HepG2 (cell line): Measurements from ENCODE around the gene CNP. TPM values are rescaled to one million over a fixed set of nuclear protein-coding genes. Genes with fewer than 3 reads are reported as not detected.

Source experiments
- ATAC-seq: fragments of 200-7000 bp; cut with Tn5 transposase; 3 replicates; pipeline ENCODE4 v1.9.1; 2020; ENCODE audit warnings: mild to moderate bottlenecking, moderate library complexity
- BruUV-seq: library from RNA; stranded (reverse); fragments of 400-500 nt; replicated peaks from 2 replicates; lab custom pipeline; 2021; lab: Mats Ljungman, UMichigan
- CTCF ChIA-PET: fragments of 300-600 bp; formaldehyde crosslinking; extraction: SDS; loops from one replicate; lab custom pipeline; 2021; ENCODE audit warnings: low total read pairs, inconsistent platforms, low intra/inter-chr PET ratio; lab: Yijun Ruan, JAX
- POLR2A ChIA-PET: fragments of 350-600 bp; sonication (Branson Sonifier 250); formaldehyde crosslinking; loops from one replicate; lab custom pipeline; 2020; ENCODE audit warnings: antibody characterized with exemption, inconsistent platforms; lab: Yijun Ruan, JAX
- DNase-seq: peaks from one replicate; pipeline ENCODE4 v3.0.0-alpha.2; 2015; ENCODE audit warnings: low spot score
- FAIRE-seq: peaks from 3 replicates; lab custom pipeline; 2011; peaks lifted over from hg19 to GRCh38; lab: Jason Lieb, UNC
- H2AFZ ChIP-seq: one replicate; pipeline ENCODE4 v1.6.1; 2011; ENCODE audit warnings: low read length, inconsistent platforms
- H3K27ac ChIP-seq: fragments of 300-600 bp; 3 replicates; pipeline ENCODE4 v1.8.0; 2011; ENCODE audit warnings: mixed run types, mild to moderate bottlenecking, mixed read lengths, low read length, inconsistent platforms; ENCODE audit not compliant: insufficient read depth; ENCODE audit errors: extremely low read length
- H3K27me3 ChIP-seq, 2 experiments: fragments of 200-600 bp in 1 of 2; 2 replicates in 1 of 2; 3 replicates in 1 of 2; pipeline versions ENCODE4 v1.6.0 to v1.8.0; 2011; ENCODE audit warnings: low read length in 2 of 2, mild to moderate bottlenecking in 2 of 2, moderate library complexity in 2 of 2, inconsistent platforms in 1 of 2; ENCODE audit not compliant: insufficient read depth in 2 of 2, control insufficient read depth in 1 of 2
- H3K36me3 ChIP-seq, 2 experiments: fragments of 200-600 bp in 1 of 2; replicated peaks in 1 of 2; 2 replicates in 1 of 2; 3 replicates in 1 of 2; pipeline versions ENCODE4 v1.5.1 to v1.8.0; 2011; ENCODE audit warnings: low read length in 2 of 2, inconsistent platforms in 1 of 2; ENCODE audit not compliant: insufficient read depth in 2 of 2, control insufficient read depth in 1 of 2
- H3K4me1 ChIP-seq: 2 replicates; pipeline ENCODE4 v1.5.1; 2012; ENCODE audit warnings: low read length, inconsistent platforms; ENCODE audit not compliant: insufficient read depth
- H3K4me2 ChIP-seq: 2 replicates; pipeline ENCODE4 v1.6.0; 2011; ENCODE audit warnings: low read depth, low read length, inconsistent platforms
- H3K4me3 ChIP-seq, 3 experiments: fragments of 200-600 bp in 1 of 3; sonication (generic), shearing (Covaris generic) in 1 of 3; replicated peaks in 1 of 3; 2 replicates each; pipeline ENCODE4 v1.5.1; 2011 to 2016; ENCODE audit warnings: low read length in 3 of 3, inconsistent platforms in 2 of 3, low read depth in 2 of 3, mild to moderate bottlenecking in 2 of 3, control low read depth in 1 of 3, mixed read lengths in 1 of 3; ENCODE audit not compliant: insufficient read depth in 1 of 3
- H3K79me2 ChIP-seq: one replicate; pipeline ENCODE4 v1.6.1; 2011; ENCODE audit warnings: low read length, inconsistent platforms; ENCODE audit not compliant: insufficient read depth
- H3K9ac ChIP-seq: 2 replicates; pipeline ENCODE4 v1.6.0; 2011; ENCODE audit warnings: mild to moderate bottlenecking, low read depth, low read length, inconsistent platforms; ENCODE audit not compliant: insufficient read depth
- H3K9me3 ChIP-seq: 2 replicates; pipeline ENCODE4 v1.5.1; 2012; ENCODE audit warnings: mild to moderate bottlenecking, low read length
- H4K20me1 ChIP-seq: 2 replicates; pipeline ENCODE4 v1.6.0; 2011; ENCODE audit warnings: inconsistent platforms, mild to moderate bottlenecking, low read length, moderate library complexity; ENCODE audit not compliant: insufficient read depth
- AHR ChIP-seq: IDR thresholded peaks from 2 replicates; pipeline ENCODE4 v1.6.1; 2018; ENCODE audit warnings: missing genetic modification reagents, missing compliant biosample characterization
- ATF1 ChIP-seq: IDR thresholded peaks from 2 replicates; pipeline ENCODE4 v1.6.1; 2016; ENCODE audit warnings: mild to moderate bottlenecking, control low read depth
- EP300 ChIP-seq, 3 experiments: sonication (generic) in 1 of 3; formaldehyde crosslinking in 1 of 3; IDR thresholded peaks; 2 replicates each; pipeline versions ENCODE4 v1.5.1 to v1.6.1; 2011 to 2020; ENCODE audit warnings: low read depth in 2 of 3, low read length in 2 of 3, borderline replicate concordance in 1 of 3, improper control_type of control experiment in 1 of 3, mild to moderate bottlenecking in 1 of 3, missing genetic modification reagents in 1 of 3, moderate library complexity in 1 of 3
- MXI1 ChIP-seq: IDR thresholded peaks from 3 replicates; pipeline ENCODE4 v1.6.1; 2012; ENCODE audit warnings: low read depth, low read length, inconsistent platforms, borderline replicate concordance
- RBFOX2 ChIP-seq: fragments of 200-400 bp; formaldehyde crosslinking; IDR thresholded peaks from 2 replicates; pipeline ENCODE4 v1.6.1; 2017; ENCODE audit warnings: low read depth, mild to moderate bottlenecking, low read length
- RFX1 ChIP-seq: fragments of 450-650 bp; IDR thresholded peaks from 2 replicates; pipeline ENCODE4 v1.6.1; 2017
- TCF7 ChIP-seq: sonication (generic); IDR thresholded peaks from 2 replicates; pipeline ENCODE4 v1.6.1; 2016; ENCODE audit warnings: antibody characterized with exemption, low read depth
- ZFP90 ChIP-seq: sonication (generic); formaldehyde crosslinking; IDR thresholded peaks from 2 replicates; pipeline ENCODE4 v1.8.0; 2022; ENCODE audit warnings: missing genetic modification reagents, mild to moderate bottlenecking, inconsistent platforms, borderline replicate concordance
- ZNF282 ChIP-seq: fragments of 450-650 bp; IDR thresholded peaks from 2 replicates; pipeline ENCODE4 v1.6.1; 2018; ENCODE audit not compliant: partially characterized antibody
- ZNF343 ChIP-seq: sonication (generic); formaldehyde crosslinking; IDR thresholded peaks from 2 replicates; pipeline ENCODE4 v1.4.0; 2020; ENCODE audit warnings: mild to moderate bottlenecking, missing genetic modification reagents
- ZNF367 ChIP-seq: sonication (generic); formaldehyde crosslinking; IDR thresholded peaks from 2 replicates; pipeline ENCODE4 v1.4.0; 2020; ENCODE audit warnings: missing genetic modification reagents, borderline replicate concordance
- ZNF773 ChIP-seq: sonication (generic); formaldehyde crosslinking; IDR thresholded peaks from 2 replicates; pipeline ENCODE4 v1.4.0; 2020; ENCODE audit warnings: missing genetic modification reagents, borderline replicate concordance
- WGBS: methylation state at CpG from one replicate; pipeline ENCODE4 v1.1.6; 2017; ENCODE audit warnings: low lambda C conversion rate; 5-methylcytosine and 5-hydroxymethylcytosine counted together
- in situ Hi-C: cut with HindIII; loops from 2 replicates; pipeline ENCODE4 v1.10.0; 2017; ENCODE audit warnings: low pct_unique_long_range_greater_than_20kb; ENCODE audit not compliant: extremely low pct_ligation_motif_present
- intact Hi-C: fragments of 100-400 bp; cut with micrococcal nuclease; formaldehyde crosslinking; loops from one replicate; pipeline ENCODE4 v1.10.0; 2022; ENCODE audit not compliant: unreplicated experiment
- polyA plus RNA-seq, 8 experiments: library from polyadenylated mRNA; depleted of rRNA in 3 of 8; stranded (reverse) in 7 of 8; unstranded in 1 of 8; fragments of >200 nt; fragmentation: Illumina TruSeq in 4 of 8; extraction: Trizol in 4 of 8; gene quantifications; 2 replicates each; pipeline versions ENCODE4 v1.2.1 to v1.2.3, GENCODE V29; 2011 to 2016; ENCODE audit warnings: low read depth in 4 of 8, missing spikeins in 1 of 8, mixed read lengths in 1 of 8; ENCODE audit not compliant: insufficient read depth in 1 of 8
- total RNA-seq, 5 experiments: library from RNA; depleted of rRNA; stranded (reverse); fragments of >200 nt; fragmentation: Illumina TruSeq; extraction: Trizol; gene quantifications; 2 replicates each; pipeline ENCODE4 v1.2.3, GENCODE V29; 2016; ENCODE audit warnings: low read depth in 1 of 5
- TF ChIP-seq, protein P1 (sequence below): sonication (generic); formaldehyde crosslinking; IDR thresholded peaks from 2 replicates; pipeline ENCODE4 v1.4.0; 2020; ENCODE audit warnings: missing genetic modification reagents
- TF ChIP-seq, protein P2 (sequence below): sonication (generic); formaldehyde crosslinking; IDR thresholded peaks from 2 replicates; pipeline ENCODE4 v1.4.0; 2020; ENCODE audit warnings: missing genetic modification reagents
- TF ChIP-seq, protein P3 (sequence below): IDR thresholded peaks from 2 replicates; pipeline ENCODE4 v1.6.1; 2012; ENCODE audit warnings: low read length, improper control_type of control experiment

CNP gene
- total and polyA plus RNA-seq, 2 of the 13 experiments (the other 11 are each of a cell fraction or from before 2014, with no cell fraction given) = 97.2 to 161 TPM

DNA sequence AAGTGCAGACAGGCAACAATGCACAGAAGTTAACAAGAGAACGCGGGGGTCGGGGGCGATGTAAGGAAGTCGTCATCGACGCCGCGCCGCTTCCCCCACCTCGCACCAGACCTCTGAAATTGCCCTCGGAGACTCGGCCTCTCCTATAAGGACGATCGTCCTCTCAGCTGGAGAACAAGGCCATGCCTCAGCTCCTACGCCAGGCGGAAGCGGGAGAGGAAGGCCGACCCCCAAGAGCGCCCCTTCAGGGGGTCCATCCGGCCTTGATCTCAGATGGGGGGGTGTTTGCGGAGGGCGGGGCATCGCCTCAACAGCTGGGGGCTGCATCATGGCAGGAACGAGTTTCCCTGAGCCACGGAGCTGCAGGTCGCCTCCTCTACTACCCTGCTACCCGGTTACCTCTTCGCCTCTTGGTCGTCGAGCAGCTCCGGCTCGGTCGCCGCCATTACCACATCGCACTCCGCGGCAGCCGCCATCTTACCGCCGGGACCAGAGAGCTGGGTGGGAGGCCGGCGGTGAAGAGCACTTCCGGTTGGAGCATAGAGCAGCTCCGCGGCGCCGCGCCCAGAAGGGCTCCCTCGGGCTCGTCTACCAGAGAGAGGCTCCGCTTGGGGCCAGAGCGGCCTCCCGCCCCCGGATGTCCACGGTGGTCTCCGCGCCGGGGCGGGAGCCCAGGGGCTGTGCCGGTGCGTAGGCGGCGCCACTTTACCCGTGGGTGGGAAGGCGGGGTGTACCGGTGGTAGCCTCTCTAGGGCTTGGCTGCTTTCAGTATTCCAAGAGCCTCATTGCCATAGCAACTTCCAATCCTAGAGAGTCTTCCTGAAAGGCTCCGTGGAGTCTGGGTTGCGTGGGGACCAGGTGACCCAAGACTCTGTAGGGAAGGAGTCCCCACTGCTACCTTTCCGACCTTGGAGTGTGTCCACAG, 50.6 kb downstream of the CNP start, which contains the start of gene DNAJC7 (continued):
- TF ChIP-seq MXI1 (peak; percentile 82; the same call in 1 of the 3 replicates), ZNF282 (no peak), ZFP90 (peak; percentile 88; the same call in 1 of the 2 replicates), RBFOX2 (peak; percentile 99), ZNF343 (CRISPR knock-in tag) (peak; percentile 98)

DNA sequence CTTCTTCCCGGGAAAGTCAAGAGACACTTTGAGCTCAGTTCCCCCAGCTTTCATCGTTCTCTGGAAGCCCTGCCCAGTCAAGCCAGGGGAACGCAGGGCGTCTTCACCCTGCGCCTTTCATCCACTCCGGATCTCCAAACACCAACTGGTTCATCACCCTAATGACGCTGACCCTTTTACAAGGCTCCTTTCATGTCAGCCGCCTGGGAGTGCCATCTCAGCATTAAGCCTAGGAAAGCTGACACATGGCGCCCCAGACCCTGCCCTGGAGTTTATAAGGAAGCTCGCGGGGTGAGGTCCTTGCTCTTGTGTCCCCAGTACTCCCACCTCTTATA, 51.2 kb downstream of the CNP start:
- TSS peak; percentile 33 for BruUV-seq
- Histone ChIP-seq H3K9ac (peak overlapping the region; percentile 97), H3K36me3 (peaks cover 6 to 21% of the 10 kb centered on the region in 2 experiments), H3K4me2 (peak overlapping the region; percentile 91), H3K27me3 (peaks cover 0 to 3% of the 10 kb centered on the region in 2 experiments; a peak in 1 of 5 replicates), H3K9me3 (no peaks in the 10 kb centered on the region), H3K4me3 (peak overlapping the region; percentile 76 to 96 (median 89)), H3K4me1 (peaks cover 65% of the 10 kb centered on the region), H2AFZ (peak overlapping the region; percentile 47), H3K79me2 (peaks cover 70% of the 10 kb centered on the region), H3K27ac (peak overlapping the region; percentile 84), H4K20me1 (no peaks in the 10 kb centered on the region; the same call in 1 of the 2 replicates)
- in situ Hi-C loops (loop anchor here (5.0 kb wide), 1 partner anchor 51 kb away; the partner anchor contains the start of gene CNP), intact Hi-C loops (loop anchor here (2.0 kb wide), 1 partner anchor 15 kb away; no protein-coding TSS in a partner anchor)
- DNase-seq (peak; percentile 65), ATAC-seq (peak; percentile 43), FAIRE-seq (no peak)
- ChIA-PET CTCF (no interaction called here), POLR2A (interaction anchor here (0.8 to 7.5 kb wide), 23 partner anchors 8 to 371 kb away, joined by 3 to 183 read pairs (median 9); partner anchors contain the start of genes ACLY, CNP, DHX58 and EIF1)
- under 1% methylated on average over 10 of the region's 11 CpGs for WGBS
- 0 out of 2 replicates have a peak, but pooled peaks have one; percentile 2 for TF ChIP-seq RFX1
- TF ChIP-seq, protein P1, sequence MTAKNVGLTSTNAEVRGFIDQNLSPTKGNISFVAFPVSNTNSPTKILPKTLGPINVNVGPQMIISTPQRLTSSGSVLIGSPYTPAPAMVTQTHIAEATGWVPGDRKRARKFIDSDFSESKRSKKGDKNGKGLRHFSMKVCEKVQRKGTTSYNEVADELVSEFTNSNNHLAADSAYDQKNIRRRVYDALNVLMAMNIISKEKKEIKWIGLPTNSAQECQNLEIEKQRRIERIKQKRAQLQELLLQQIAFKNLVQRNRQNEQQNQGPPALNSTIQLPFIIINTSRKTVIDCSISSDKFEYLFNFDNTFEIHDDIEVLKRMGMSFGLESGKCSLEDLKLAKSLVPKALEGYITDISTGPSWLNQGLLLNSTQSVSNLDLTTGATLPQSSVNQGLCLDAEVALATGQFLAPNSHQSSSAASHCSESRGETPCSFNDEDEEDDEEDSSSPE (CRISPR knock-in tag) = no peak
- no peak for TF ChIP-seq ZNF773
- peak; percentile 1; the same call in 1 of the 2 replicates for TF ChIP-seq AHR (CRISPR knock-in tag)
- no peak for TF ChIP-seq ATF1
- no peak for TF ChIP-seq EP300 (IDR thresholded peaks at IDR 0.05; ENCODE audit: low read depth in 2 of 2, low read length in 2 of 2)
- TF ChIP-seq EP300 (CRISPR knock-in tag; IDR thresholded peaks at IDR 0.05; ENCODE audit: borderline replicate concordance) = 0 out of 2 replicates have a peak, but pooled peaks have one; percentile 6
- TF ChIP-seq, protein P2, sequence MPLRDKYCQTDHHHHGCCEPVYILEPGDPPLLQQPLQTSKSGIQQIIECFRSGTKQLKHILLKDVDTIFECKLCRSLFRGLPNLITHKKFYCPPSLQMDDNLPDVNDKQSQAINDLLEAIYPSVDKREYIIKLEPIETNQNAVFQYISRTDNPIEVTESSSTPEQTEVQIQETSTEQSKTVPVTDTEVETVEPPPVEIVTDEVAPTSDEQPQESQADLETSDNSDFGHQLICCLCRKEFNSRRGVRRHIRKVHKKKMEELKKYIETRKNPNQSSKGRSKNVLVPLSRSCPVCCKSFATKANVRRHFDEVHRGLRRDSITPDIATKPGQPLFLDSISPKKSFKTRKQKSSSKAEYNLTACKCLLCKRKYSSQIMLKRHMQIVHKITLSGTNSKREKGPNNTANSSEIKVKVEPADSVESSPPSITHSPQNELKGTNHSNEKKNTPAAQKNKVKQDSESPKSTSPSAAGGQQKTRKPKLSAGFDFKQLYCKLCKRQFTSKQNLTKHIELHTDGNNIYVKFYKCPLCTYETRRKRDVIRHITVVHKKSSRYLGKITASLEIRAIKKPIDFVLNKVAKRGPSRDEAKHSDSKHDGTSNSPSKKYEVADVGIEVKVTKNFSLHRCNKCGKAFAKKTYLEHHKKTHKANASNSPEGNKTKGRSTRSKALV (CRISPR knock-in tag) = 0 out of 2 replicates have a peak, but pooled peaks have one; percentile 42
- 0 out of 2 replicates have a peak, but pooled peaks have one; percentile 10 for TF ChIP-seq ZNF367 (CRISPR knock-in tag)
- TF ChIP-seq, protein P3, sequence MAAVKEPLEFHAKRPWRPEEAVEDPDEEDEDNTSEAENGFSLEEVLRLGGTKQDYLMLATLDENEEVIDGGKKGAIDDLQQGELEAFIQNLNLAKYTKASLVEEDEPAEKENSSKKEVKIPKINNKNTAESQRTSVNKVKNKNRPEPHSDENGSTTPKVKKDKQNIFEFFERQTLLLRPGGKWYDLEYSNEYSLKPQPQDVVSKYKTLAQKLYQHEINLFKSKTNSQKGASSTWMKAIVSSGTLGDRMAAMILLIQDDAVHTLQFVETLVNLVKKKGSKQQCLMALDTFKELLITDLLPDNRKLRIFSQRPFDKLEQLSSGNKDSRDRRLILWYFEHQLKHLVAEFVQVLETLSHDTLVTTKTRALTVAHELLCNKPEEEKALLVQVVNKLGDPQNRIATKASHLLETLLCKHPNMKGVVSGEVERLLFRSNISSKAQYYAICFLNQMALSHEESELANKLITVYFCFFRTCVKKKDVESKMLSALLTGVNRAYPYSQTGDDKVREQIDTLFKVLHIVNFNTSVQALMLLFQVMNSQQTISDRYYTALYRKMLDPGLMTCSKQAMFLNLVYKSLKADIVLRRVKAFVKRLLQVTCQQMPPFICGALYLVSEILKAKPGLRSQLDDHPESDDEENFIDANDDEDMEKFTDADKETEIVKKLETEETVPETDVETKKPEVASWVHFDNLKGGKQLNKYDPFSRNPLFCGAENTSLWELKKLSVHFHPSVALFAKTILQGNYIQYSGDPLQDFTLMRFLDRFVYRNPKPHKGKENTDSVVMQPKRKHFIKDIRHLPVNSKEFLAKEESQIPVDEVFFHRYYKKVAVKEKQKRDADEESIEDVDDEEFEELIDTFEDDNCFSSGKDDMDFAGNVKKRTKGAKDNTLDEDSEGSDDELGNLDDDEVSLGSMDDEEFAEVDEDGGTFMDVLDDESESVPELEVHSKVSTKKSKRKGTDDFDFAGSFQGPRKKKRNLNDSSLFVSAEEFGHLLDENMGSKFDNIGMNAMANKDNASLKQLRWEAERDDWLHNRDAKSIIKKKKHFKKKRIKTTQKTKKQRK = no peak
- peak; percentile 54; the same call in 1 of the 2 replicates for TF ChIP-seq TCF7
